Stimulated activated CD8-positive, alpha-beta memory T cell treated with anti-CD3 and anti-CD28 coated beads, Interleukin-4, amount 100 ng/mL, for 24 hours (primary cell): ENCODE data around the gene FGF14.
"Not testable (repeated sequence)": the region's sequence is repeated elsewhere in the genome, so short reads cannot be mapped to it uniquely, and the experiment has no call there.

Source experiments
- DNase-seq: peaks from one replicate; pipeline ENCODE4 v3.0.0-alpha.2; 2020; ENCODE audit warnings: low read depth

Gene FGF14

GRCh38 chr13:102040812-102041211 is 361.0 kb downstream of the FGF14 start:
- DNase-seq = no peak

- no peak for DNase-seq
These were observed 362.6 kb downstream of the FGF14 start for GRCh38 chr13:102039264-102039663.

DNA sequence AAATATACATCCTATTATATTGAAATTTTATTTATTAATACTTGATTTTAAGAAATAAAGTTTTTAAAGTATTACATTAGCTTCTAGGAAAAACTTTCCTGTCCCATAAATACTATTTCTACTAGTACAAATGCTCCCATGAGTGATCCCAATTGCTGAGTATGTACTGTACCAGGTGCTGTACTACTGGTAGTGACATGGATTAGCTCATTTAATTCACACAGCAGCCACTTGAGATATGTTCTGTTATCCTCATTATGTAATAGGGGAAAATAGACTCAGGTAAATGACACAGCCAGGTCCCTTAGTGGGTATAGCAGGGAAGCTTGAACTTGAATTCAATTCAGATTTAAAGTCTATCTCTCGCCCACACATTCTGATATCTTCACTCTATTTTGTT is 363.1 kb downstream of the FGF14 start:
- no peak for DNase-seq

DNA sequence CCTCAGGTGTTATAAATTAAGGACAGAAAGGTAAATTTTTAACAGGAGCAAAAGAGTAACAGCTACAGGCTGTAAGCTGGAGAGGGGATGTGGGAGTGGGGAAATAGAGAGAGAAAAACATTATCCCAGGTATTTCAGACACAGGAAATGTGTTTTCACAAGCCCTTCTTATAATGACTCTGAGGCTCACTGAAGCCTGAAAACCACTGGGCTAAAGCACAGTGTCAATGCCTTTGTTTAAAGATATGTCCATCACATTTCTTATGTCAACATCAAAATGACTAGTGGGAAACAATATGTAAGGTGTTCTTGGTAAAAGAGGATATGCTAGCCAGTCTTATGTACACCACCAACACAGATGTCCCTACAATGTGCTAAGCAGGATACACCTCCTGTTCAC is 365.9 kb downstream of the FGF14 start:
- DNase-seq = no peak

DNA sequence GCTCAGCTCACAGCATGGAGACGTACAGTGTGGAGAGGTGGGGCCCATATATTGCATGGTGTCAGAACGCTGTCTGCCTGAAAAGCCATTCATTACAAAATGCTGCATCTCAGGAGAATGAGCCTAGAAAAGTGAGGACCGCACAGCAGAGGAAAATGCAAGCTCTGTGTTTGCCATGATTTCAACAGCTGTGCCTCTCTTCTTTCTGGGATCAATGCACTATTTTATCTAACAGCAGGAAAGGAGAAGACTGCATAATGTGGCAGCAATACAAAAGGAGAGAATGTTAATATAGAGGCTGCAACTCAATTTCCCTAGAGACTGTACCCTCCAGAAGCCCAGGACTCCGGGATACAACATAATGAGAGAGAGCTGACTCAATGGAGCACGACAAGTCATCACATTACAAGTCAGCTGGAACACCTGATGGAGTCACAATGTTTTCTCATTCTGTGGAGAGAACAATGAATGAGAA is 368.0 kb downstream of the FGF14 start:
- no peak for DNase-seq

- no peak for DNase-seq
These were observed 368.5 kb downstream of the FGF14 start for GRCh38 chr13:102033386-102033785.

GRCh38 chr13:102028868-102029267 is 373.0 kb downstream of the FGF14 start:
- no peak for DNase-seq

GRCh38 chr13:102028206-102028605 is 373.6 kb downstream of the FGF14 start:
- DNase-seq = no peak

GRCh38 chr13:102021777-102022176 is 380.1 kb downstream of the FGF14 start:
- DNase-seq = no peak

GRCh38 chr13:102020611-102021216 is 381.1 kb downstream of the FGF14 start:
- DNase-seq = no peak

GRCh38 chr13:102018716-102019115 is 383.1 kb downstream of the FGF14 start:
- DNase-seq = no peak

GRCh38 chr13:102017248-102017647 is 384.6 kb downstream of the FGF14 start:
- DNase-seq = no peak

GRCh38 chr13:102012299-102013293 is 389.3 kb downstream of the FGF14 start:
- DNase-seq = no peak

- DNase-seq = not testable (repeated sequence)
These were observed 390.4 kb downstream of the FGF14 start for GRCh38 chr13:102011455-102011854.

GRCh38 chr13:102003848-102004570 is 397.8 kb downstream of the FGF14 start:
- no peak for DNase-seq

- DNase-seq = no peak
These were observed 399.6 kb downstream of the FGF14 start for GRCh38 chr13:102002287-102002686.

DNA sequence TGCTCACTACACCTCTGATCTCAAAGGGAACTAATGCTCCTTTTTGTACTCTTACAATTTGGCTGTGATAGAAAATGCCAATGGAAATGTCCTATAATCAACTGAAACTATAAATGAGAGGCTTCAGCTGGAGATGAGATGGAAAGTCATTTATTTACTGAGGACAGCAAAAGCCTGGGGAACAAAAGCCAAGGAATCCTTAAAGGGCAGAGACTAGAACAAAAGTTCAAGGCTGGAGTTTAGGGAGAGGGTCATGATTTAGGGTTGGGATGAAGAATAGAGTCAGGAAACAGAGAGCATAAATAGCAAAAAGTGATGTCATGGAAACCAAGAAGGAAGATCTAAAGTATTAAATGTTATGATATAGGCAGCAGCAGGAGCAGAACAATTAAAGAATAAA is 401.1 kb downstream of the FGF14 start:
- DNase-seq = no peak

- DNase-seq = no peak
These were observed 403.7 kb downstream of the FGF14 start for GRCh38 chr13:101998129-101998528.

- no peak for DNase-seq
These were observed 404.9 kb downstream of the FGF14 start for GRCh38 chr13:101996954-101997353.

DNA sequence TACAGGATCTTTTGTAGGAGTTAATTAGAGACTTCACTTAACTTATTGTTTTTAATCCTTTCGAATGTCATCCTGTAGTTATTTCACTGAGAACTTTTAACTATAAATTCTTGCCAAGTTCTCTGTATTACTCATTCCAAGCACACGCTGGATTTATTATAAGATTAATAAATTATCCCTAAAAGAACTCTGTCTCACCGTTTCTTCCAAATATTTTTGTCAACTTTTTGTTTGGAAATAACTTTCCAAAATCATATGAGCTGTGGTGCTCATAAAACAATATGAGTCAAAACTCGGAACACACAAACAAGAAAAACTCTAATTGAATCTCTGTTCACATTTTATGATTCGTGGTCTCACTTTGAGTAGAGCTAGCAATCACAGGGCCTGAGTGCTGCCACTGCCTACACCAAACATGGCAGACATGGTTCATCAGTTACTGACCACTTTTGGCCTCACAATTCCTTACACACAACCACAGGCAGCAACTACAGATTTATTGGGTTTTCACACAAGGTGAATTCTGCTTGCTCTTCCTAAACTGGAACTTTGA is 412.0 kb downstream of the FGF14 start:
- DNase-seq = no peak

- no peak for DNase-seq
These were observed 413.7 kb downstream of the FGF14 start for GRCh38 chr13:101988140-101988539.

GRCh38 chr13:101986316-101986715 is 415.5 kb downstream of the FGF14 start:
- DNase-seq = no peak
